HUES6 (cell line): ENCODE data around the gene VAMP5.
"Not testable (repeated sequence)": the region's sequence is repeated elsewhere in the genome, so short reads cannot be mapped to it uniquely, and the experiment has no call there.

Source experiments
- H3K27ac ChIP-seq: 2 replicates; pipeline ENCODE4 v1.7.0; 2013; ENCODE audit warnings: low read depth, mild to moderate bottlenecking, low read length, inconsistent platforms
- H3K27me3 ChIP-seq: 2 replicates; pipeline ENCODE4 v1.6.1; 2013; ENCODE audit warnings: low read length; ENCODE audit not compliant: control insufficient read depth, insufficient read depth
- H3K36me3 ChIP-seq: 2 replicates; pipeline ENCODE4 v1.6.1; 2013; ENCODE audit warnings: low read length; ENCODE audit not compliant: control insufficient read depth, insufficient read depth
- H3K4me1 ChIP-seq: 2 replicates; pipeline ENCODE4 v1.6.1; 2013; ENCODE audit warnings: low read length; ENCODE audit not compliant: control insufficient read depth, insufficient read depth
- H3K4me3 ChIP-seq: 2 replicates; pipeline ENCODE4 v1.5.1; 2013; ENCODE audit warnings: low read depth, low read length
- H3K9ac ChIP-seq: one replicate; pipeline ENCODE4 v1.6.1; 2013; ENCODE audit warnings: mild to moderate bottlenecking, low read length
- H3K9me3 ChIP-seq: 2 replicates; pipeline ENCODE4 v1.6.1; 2013; ENCODE audit warnings: low read depth, low read length; ENCODE audit not compliant: control insufficient read depth, insufficient read depth

Gene VAMP5

DNA sequence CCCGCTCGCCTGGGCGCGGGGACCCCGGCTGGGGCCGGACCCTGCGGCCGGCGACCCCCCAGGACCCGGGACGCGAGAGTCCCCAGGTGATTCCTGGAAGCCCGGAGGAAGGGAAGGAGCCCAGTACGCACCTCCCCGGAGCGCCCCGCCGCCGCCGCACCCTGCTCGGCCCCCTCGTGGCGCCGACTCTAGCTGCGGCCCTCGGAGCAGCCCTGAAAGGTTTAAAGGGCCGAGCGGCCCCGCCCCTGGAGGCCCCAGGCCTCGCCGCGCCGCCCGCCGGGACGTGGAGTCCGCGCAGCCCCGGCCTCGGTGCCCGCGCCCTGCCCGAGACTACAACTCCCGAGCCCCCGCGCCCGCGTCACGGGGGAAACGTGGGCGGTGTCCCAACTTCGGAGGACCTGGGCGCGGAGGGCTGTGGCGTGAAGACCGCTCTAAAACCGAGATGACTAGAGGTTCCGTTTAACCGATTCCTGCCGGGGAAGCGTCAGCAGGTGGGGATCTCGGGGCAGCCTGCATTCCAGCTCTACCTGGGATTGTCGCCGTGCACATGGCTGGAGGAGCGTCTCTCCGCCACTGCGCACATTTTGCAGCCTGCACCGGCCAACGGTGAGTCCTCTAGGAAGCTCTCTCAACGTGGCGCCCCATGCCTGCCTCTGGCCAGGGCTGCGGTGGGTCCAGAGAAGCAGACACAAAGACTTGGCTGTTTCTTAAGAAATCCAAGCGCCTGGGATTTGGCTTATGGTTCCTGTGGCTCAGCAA lies 18.4 kb downstream of the VAMP5 start, which contains the start of gene TMEM150A:
Gene TMEM150A, minus strand, starts transcription at position 223 of the 759 bp plus-strand sequence. CDS start 750 bp downstream, outside the sequence.
- Histone ChIP-seq H3K9ac (peak within 1 kb of the TSS; percentile 75), H3K4me3 (peak within 1 kb of the TSS; percentile 94), H3K36me3 (peaks cover 38% of the 10 kb centered on the region), H3K27ac (peak within 1 kb of the TSS; percentile 45; the same call in 1 of the 2 replicates), H3K9me3 (no peaks in the 10 kb centered on the region), H3K27me3 (no peaks in the 10 kb centered on the region), H3K4me1 (peaks cover 12% of the 10 kb centered on the region)

GRCh38 chr2:85604133-85604444 lies 19.9 kb downstream of the VAMP5 start:
- H3K27me3 ChIP-seq, H3K9ac ChIP-seq, H3K27ac ChIP-seq, H3K9me3 ChIP-seq: not testable (repeated sequence)
- Histone ChIP-seq H3K4me3 (peak overlapping the region; percentile 94), H3K4me1 (peaks cover 12% of the 10 kb centered on the region), H3K36me3 (peaks cover 45% of the 10 kb centered on the region)

DNA sequence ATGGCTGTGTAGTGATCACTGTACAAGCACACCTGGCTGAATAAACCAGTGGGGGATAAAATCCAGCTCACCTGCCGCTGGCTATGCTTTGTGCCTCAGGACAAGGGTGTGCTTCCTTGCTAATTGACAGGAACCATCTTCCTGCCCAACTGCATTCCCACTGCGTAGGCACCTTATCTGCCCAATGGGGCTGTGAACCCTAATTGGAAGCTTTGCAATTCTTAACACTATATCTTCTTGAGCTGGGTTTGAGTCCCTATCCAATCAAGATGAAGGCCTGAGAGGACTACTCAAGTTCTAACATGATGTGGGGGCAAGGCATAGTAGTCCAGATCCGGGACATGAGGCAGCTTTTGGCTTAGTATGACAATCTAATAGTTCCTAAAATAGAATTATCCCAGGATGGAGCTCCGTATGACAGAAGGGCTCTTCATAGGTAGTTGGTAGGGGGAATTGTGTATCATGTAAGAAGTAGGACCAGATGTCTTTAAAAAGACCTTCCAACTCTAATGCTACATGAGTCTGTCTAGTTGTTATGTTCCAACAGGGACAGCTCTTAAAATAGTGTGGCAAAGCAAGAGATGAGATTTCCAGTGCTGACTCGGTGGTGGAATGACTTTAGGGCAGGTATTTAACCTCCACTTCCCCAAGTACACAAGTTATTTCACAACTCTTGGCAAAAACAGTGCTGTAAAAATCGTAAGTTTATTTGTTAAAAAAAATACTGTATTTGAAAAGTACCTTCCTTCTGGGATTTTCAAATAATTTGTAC lies 20.5 kb downstream of the VAMP5 start:
- Histone ChIP-seq H3K27ac (no peak overlapping the region), H3K9me3 (no peaks in the 10 kb centered on the region), H3K4me1 (peaks cover 12% of the 10 kb centered on the region), H3K36me3 (peaks cover 44% of the 10 kb centered on the region), H3K27me3 (no peaks in the 10 kb centered on the region), H3K9ac (no peak overlapping the region), H3K4me3 (no peak overlapping the region)

- Histone ChIP-seq H3K27me3 (no peaks in the 10 kb centered on the region), H3K27ac (no peak overlapping the region), H3K9me3 (no peaks in the 10 kb centered on the region), H3K4me3 (no peak overlapping the region), H3K9ac (no peak overlapping the region), H3K36me3 (peaks cover 41% of the 10 kb centered on the region), H3K4me1 (peaks cover 12% of the 10 kb centered on the region)
These were observed 21.3 kb downstream of the VAMP5 start for GRCh38 chr2:85605406-85606115.

- H3K4me3 ChIP-seq = no peak overlapping the region
- H3K9me3 ChIP-seq = no peaks in the 10 kb centered on the region
- peaks cover 12% of the 10 kb centered on the region for H3K4me1 ChIP-seq
- H3K36me3 ChIP-seq = peaks cover 37% of the 10 kb centered on the region
- no peak overlapping the region for H3K9ac ChIP-seq
- no peaks in the 10 kb centered on the region for H3K27me3 ChIP-seq
- H3K27ac ChIP-seq = no peak overlapping the region
These were observed 21.9 kb downstream of the VAMP5 start for GRCh38 chr2:85606116-85606455.

GRCh38 chr2:85607268-85608215 lies 23.3 kb downstream of the VAMP5 start:
- Histone ChIP-seq H3K27me3 (no peaks in the 10 kb centered on the region), H3K4me3 (no peak overlapping the region), H3K27ac (no peak overlapping the region), H3K4me1 (peaks cover 4% of the 10 kb centered on the region; the same call in 1 of the 2 replicates), H3K9ac (no peak overlapping the region), H3K36me3 (peaks cover 37% of the 10 kb centered on the region), H3K9me3 (no peaks in the 10 kb centered on the region)

- Histone ChIP-seq H3K9me3 (no peaks in the 10 kb centered on the region), H3K36me3 (peaks cover 33% of the 10 kb centered on the region), H3K4me1 (peaks cover 4% of the 10 kb centered on the region), H3K4me3 (peak overlapping the region; percentile 100), H3K27ac (peak overlapping the region; percentile 69; the same call in 1 of the 2 replicates), H3K27me3 (no peaks in the 10 kb centered on the region), H3K9ac (peak overlapping the region; percentile 92)
These were observed 27.0 kb downstream of the VAMP5 start for GRCh38 chr2:85611217-85611704.

- Histone ChIP-seq H3K36me3 (peaks cover 32% of the 10 kb centered on the region), H3K27ac (peak within 1 kb of the TSS; percentile 69), H3K9me3 (no peaks in the 10 kb centered on the region), H3K27me3 (no peaks in the 10 kb centered on the region), H3K9ac (peak within 1 kb of the TSS; percentile 92), H3K4me1 (peaks cover 4% of the 10 kb centered on the region), H3K4me3 (peak within 1 kb of the TSS; percentile 100)
These were observed 27.7 kb downstream of the VAMP5 start, which contains the start of gene C2orf68 for GRCh38 chr2:85611705-85612587. C2orf68 (minus strand) TSS chr2:85612066; CDS start chr2:85611984, 82 bp downstream.

- H3K9me3 ChIP-seq = no peaks in the 10 kb centered on the region
- peaks cover 8% of the 10 kb centered on the region for H3K4me1 ChIP-seq
- H3K9ac ChIP-seq = no peak overlapping the region
- H3K27me3 ChIP-seq = no peaks in the 10 kb centered on the region
- H3K4me3 ChIP-seq = no peak overlapping the region
- no peak overlapping the region for H3K27ac ChIP-seq
- peaks cover 21% of the 10 kb centered on the region for H3K36me3 ChIP-seq
These were observed 29.7 kb downstream of the VAMP5 start for GRCh38 chr2:85613717-85614515.
